T-helper 2 cell (primary cell): ENCODE measurements around the gene ST7.
A peak's percentile ranks its signal among the peaks of the same experiment; 100 is the strongest.

Experiments used
- DNase-seq, 5 experiments: peaks; one replicate each; pipeline versions ENCODE4 v3.0.0 to v3.0.0-alpha.2; 2012 to 2022

Gene ST7

GRCh38 chr7:116979430-116979829, 26.1 kb downstream of the ST7 start:
- no peak for DNase-seq

GRCh38 chr7:116980354-116980753, 27.1 kb downstream of the ST7 start:
- no peak for DNase-seq

GRCh38 chr7:116981939-116982338, 28.6 kb downstream of the ST7 start:
- peak in 1 of 5 experiments; percentile 14 for DNase-seq

GRCh38 chr7:116984511-116984910, 31.2 kb downstream of the ST7 start:
- DNase-seq, result no peak

- peak in 1 of 5 experiments; percentile 46 for DNase-seq
These were observed 31.6 kb downstream of the ST7 start for GRCh38 chr7:116984917-116985316.

GRCh38 chr7:116985575-116985974, 32.3 kb downstream of the ST7 start:
- DNase-seq, result no peak

- no peak for DNase-seq
These were observed 33.6 kb downstream of the ST7 start for GRCh38 chr7:116986611-116987565.

- DNase-seq, result no peak
These were observed 35.2 kb downstream of the ST7 start for GRCh38 chr7:116988363-116988989.

- no peak for DNase-seq
These were observed 36.8 kb downstream of the ST7 start for GRCh38 chr7:116990056-116990455.

GRCh38 chr7:116991233-116991632, 37.9 kb downstream of the ST7 start:
- DNase-seq, result no peak

GRCh38 chr7:116994611-116995010, 41.3 kb downstream of the ST7 start:
- no peak for DNase-seq

GRCh38 chr7:116997972-116998371, 44.7 kb downstream of the ST7 start:
- DNase-seq, result no peak

GRCh38 chr7:116998567-116999175, 45.4 kb downstream of the ST7 start:
- DNase-seq, result no peak

GRCh38 chr7:116999311-116999710, 46.0 kb downstream of the ST7 start:
- DNase-seq, result no peak

GRCh38 chr7:117001283-117001682, 48.0 kb downstream of the ST7 start:
- no peak for DNase-seq

GRCh38 chr7:117004899-117005298, 51.6 kb downstream of the ST7 start:
- DNase-seq, result no peak

GRCh38 chr7:117005449-117005848, 52.1 kb downstream of the ST7 start:
- no peak for DNase-seq

GRCh38 chr7:117006907-117007684, 53.8 kb downstream of the ST7 start:
- DNase-seq, result no peak

GRCh38 chr7:117008118-117008885, 55.0 kb downstream of the ST7 start:
- DNase-seq, result no peak

GRCh38 chr7:117008886-117009531, 55.7 kb downstream of the ST7 start:
- peak in 2 of 5 experiments; percentile 20 to 83 for DNase-seq

GRCh38 chr7:117009705-117010361, 56.5 kb downstream of the ST7 start:
- peak in 1 of 5 experiments; percentile 69 for DNase-seq
